ENCODE results near the gene TSPAN14.
"Not testable (repeated sequence)": the region's sequence is repeated elsewhere in the genome, so short reads cannot be mapped to it uniquely, and the experiment has no call there.

TSPAN14 gene

GRCh38 chr10:80468806-80469421, 14.8 kb downstream of the TSPAN14 start:
- DNase-seq (ENCODE audit: low read depth) = no peak

DNA sequence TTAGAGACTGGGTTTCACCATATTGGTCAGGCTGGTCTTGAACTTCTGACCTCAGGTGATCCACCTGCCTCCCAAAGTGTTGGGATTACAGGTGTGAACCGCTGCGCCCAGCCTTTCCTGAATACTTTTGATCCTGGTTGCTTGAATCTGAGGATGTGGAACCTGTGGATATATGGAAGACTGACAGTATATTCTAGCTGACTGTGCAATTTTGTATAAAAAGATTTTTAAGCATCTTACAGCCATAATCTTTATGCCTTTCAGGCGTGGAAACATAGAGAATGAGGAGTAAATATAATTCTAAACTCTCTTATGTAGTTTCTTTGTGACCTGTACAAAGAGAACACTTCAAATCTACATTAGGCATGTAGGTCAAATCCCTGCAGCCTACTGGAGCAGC, 16.2 kb downstream of the TSPAN14 start:
- no peak for DNase-seq (ENCODE audit: low read depth)

DNA sequence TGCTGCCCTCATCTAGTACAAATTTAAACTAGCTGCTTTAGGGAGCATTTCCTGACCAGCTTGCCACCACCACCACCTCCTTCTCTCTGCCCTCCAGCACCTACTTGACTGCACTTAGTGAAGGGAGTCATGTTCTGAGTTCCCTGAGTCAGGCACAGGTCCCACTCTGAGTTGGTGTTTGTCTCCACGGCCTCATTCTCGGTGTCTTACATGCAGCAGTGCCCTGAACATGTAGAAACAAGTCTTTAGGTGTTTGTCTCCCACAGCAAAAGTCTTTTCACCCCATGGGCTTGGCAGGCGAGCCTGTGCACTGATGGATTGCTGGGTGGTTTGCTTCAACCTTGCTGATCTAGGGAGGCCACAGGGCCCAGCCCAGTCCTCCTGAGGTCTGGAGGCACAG, 16.9 kb downstream of the TSPAN14 start:
- DNase-seq (ENCODE audit: low read depth) = no peak

GRCh38 chr10:80471715-80472233, 17.7 kb downstream of the TSPAN14 start:
- DNase-seq (ENCODE audit: low read depth) = no peak

DNA sequence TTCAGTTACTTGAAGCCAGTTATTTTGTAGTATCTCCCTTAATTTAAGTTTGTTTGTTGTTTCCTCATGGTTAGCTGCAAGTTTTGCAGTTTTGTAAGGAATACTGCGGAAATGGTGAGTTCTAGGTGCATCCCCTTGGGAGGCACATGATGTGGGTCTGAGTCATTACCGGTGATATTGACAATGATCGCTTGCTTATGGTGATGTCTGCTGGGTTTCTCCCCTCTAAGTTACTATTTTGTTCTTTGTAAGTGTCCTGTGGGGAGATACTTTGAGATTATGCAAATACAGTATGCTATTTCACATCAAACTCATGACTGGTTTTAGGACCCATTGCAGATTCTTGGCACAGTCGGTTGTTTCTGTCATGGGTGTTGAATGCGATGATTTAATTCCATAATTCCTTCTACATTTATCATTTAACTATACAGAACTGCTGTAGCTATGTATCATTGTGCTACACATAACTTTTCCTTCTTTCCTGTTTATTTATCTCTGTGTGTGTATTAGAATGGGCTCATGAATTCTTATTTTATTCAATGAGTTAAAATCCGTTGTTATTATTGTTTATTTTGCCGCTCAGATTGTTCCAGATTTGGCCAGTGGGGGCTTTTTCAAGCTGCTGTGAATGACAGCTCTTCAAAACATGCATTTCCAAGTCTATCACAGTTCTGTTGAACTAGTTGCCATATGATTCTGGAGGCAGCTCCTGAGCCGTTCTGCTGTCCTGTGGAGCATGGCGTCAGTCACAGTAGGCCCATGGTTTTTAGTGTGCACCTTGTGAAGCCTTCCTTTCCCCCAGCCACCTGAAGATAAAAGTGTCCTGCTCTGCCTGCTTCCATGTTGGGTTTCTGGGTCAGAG, 18.4 kb downstream of the TSPAN14 start:
- DNase-seq (ENCODE audit: low read depth) = no peak

DNA sequence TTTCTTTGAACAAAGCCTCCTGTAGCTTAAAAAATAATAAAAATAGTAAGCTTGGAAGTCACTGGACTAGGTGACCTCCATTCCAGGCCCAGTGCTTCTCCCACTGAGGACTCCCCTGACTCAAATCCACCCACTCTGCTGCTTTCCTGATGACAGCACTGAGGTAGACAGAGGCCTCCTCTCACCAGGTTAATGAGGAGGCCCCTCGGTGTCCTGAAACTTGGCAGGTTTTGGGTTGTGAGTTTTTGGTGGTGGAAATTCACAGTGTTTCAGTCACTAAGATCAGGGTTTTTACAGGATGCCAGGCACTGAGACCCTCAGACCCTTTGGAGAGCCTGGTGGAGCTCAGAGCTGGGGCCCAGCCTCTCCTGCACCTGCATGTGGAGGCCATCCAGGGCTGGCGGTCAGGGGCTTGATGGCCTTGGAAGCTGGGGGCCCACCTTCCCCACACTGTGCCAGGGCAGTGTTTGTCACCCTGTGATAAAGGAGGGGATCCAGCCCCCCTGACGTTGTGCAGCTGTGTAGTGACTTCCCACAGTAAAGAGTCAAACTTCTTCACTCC, 19.1 kb downstream of the TSPAN14 start:
- no peak for DNase-seq (ENCODE audit: low read depth)

GRCh38 chr10:80473692-80474596, 19.8 kb downstream of the TSPAN14 start:
- no peak for DNase-seq (ENCODE audit: low read depth)

DNA sequence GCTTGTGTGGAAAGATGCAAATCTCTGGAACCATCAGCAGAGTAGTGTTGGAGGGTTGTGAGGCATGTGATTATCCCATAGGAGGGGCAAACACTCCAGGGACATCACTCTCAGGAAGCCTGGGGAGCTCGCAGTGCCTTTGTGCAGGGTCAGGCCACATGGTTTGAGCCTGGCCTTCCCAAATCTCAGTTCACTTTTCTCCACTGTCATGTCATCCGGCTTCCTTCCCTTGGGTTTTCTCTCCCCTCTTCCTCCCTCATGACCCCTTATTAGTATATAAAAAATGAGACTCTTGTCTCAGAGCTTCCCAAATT, 20.4 kb downstream of the TSPAN14 start:
- no peak for DNase-seq (ENCODE audit: low read depth)

DNA sequence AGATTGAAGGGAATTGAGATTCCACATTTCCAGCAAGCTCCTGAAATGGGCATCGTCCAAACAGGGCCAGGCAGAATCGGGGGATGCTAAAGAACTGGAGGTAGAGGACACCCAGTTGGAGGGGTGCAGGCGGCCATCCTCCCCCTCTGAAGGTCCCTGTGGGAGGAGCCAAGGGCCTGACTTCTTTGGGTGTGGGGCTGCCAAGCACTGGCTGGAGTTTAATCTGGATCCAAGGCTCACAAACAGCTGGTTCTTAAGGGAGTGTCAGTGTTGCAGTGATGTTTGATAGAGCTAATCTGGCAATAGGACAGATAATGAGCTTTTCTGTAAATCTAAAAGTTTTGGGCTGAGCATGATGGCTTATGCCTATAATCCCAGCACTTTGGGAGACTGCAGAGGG, 20.8 kb downstream of the TSPAN14 start:
- no peak for DNase-seq (ENCODE audit: low read depth)

DNA sequence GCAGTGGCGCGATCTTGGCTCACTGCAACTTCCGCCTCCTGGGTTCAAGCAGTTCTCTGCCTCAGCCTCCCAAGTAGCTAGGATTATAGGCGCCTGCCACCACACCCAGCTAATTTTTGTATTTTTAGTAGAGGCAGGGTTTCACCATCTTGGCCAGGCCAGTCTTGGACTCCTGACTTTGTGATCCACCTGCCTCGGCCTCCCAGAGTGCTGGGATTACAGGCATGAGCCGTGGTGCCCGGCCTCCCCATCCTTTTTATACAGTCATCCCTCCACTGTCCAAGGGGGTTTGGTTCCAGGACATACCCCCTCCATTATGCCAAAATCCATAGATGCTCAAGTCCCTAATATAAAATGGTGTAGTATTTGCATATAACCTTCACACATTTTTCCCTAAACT, 21.5 kb downstream of the TSPAN14 start:
- not testable (repeated sequence) for DNase-seq (ENCODE audit: low read depth)

GRCh38 chr10:80476685-80477084, 22.6 kb downstream of the TSPAN14 start:
- DNase-seq (ENCODE audit: low read depth) = no peak

GRCh38 chr10:80477813-80478212, 23.7 kb downstream of the TSPAN14 start:
- no peak for DNase-seq (ENCODE audit: low read depth)

DNA sequence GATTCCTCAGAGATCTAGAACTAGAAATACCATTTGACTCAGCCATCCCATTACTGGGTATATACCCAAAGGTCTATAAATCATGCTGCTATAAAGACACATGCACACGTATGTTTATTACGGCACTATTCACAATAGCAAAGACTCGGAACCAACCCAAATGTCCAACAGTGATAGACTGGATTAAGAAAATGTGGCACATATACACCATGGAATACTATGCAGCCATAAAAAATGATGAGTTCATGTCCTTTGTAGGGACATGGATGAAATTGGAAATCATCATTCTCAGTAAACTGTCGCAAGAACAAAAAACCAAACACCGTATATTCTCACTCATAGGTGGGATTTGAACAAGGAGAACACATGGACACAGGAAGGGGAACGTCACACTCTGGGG, 26.3 kb downstream of the TSPAN14 start:
- DNase-seq (ENCODE audit: low read depth) = not testable (repeated sequence)

GRCh38 chr10:80480852-80481251, 26.7 kb downstream of the TSPAN14 start:
- DNase-seq (ENCODE audit: low read depth) = no peak

DNA sequence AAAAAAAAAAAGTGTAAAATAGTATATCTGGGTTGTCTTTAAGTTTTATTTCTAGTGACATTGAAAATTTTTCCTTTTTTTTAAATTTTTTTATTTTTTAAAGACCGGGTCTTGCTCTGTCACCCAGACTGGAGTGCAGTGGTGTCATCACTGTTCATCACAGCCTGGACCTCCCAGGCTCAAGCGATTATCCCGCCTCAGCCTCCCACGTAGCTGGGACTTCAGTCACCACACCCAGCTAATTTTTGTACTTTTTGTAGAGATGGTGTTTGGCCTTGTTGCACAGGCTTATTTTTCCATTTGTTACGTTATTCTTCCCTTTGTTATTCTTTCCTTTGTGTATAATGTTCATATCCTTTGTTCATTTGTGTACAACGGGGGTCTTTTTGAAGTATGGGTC, 30.1 kb downstream of the TSPAN14 start:
- DNase-seq (ENCODE audit: low read depth) = no peak

- DNase-seq (ENCODE audit: low read depth) = no peak
Observed at GRCh38 chr10:80484676-80485075, 30.6 kb downstream of the TSPAN14 start.

- no peak for DNase-seq (ENCODE audit: low read depth)
Observed at GRCh38 chr10:80485076-80485945, 31.2 kb downstream of the TSPAN14 start.

GRCh38 chr10:80485946-80486764, 32.0 kb downstream of the TSPAN14 start:
- DNase-seq (ENCODE audit: low read depth) = no peak

DNA sequence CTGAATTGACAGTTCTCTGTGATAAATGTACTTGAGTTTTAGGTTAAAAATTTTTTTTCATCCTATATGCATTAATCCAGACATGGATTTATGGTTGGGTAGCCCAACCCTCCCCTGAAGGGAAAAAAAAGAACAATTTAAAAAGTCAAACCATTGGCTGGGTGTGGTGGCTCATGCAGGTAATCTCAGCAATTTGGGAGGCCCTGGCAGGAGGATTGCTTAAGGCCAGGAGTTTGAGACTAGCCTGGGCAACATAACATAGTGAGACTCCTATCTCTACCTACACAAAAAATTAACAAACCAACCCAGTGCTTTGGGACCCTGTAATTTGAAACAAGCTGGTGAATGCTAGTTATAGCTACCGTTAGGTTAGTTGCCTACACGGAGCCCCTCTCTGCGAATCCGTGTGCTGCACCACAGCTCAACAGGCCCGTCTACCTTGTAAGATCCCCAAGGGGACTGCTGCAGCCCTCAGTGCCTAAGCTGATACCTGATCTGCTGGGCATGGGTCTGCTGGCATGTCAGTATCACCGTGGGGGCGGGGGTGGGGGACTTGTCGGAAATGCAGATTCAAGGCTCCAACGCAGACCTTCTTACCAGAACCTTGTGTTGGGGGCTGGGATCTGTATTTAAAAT, 32.8 kb downstream of the TSPAN14 start:
- DNase-seq (ENCODE audit: low read depth) = no peak

GRCh38 chr10:80487421-80487785, 33.3 kb downstream of the TSPAN14 start:
- no peak for DNase-seq (ENCODE audit: low read depth)
